RCC 7860 (cell line): Measurements from ENCODE around the gene XXYLT1.

ENCODE experiments used
- DNase-seq: peaks from one replicate; pipeline ENCODE4 v3.0.0-alpha.2; 2015; ENCODE audit warnings: low spot score
- FAIRE-seq: peaks from 2 replicates; lab custom pipeline; 2012; peaks lifted over from hg19 to GRCh38; lab: Jason Lieb, UNC

The XXYLT1 gene

GRCh38 chr3:195172896-195173295, 98.1 kb downstream of the XXYLT1 start:
- FAIRE-seq (no peak), DNase-seq (no peak)

- no peak for FAIRE-seq
Observed at GRCh38 chr3:195172039-195172684, 98.8 kb downstream of the XXYLT1 start.

GRCh38 chr3:195171093-195171873, 99.7 kb downstream of the XXYLT1 start:
- no peak for FAIRE-seq

More at GRCh38 chr3:195172039-195172684, 98.8 kb downstream of the XXYLT1 start:
- no peak for DNase-seq

GRCh38 chr3:195170496-195170895, 100.5 kb downstream of the XXYLT1 start:
- FAIRE-seq, result no peak

More at GRCh38 chr3:195171093-195171873, 99.7 kb downstream of the XXYLT1 start:
- no peak for DNase-seq

GRCh38 chr3:195169011-195169649, 101.8 kb downstream of the XXYLT1 start:
- DNase-seq, result no peak
- FAIRE-seq, result no peak

More at GRCh38 chr3:195170496-195170895, 100.5 kb downstream of the XXYLT1 start:
- DNase-seq, result no peak

GRCh38 chr3:195168009-195168762, 102.8 kb downstream of the XXYLT1 start:
- FAIRE-seq, result no peak

GRCh38 chr3:195165790-195166189, 105.2 kb downstream of the XXYLT1 start:
- no peak for DNase-seq
- no peak for FAIRE-seq

More at GRCh38 chr3:195168009-195168762, 102.8 kb downstream of the XXYLT1 start:
- DNase-seq, result no peak

GRCh38 chr3:195165265-195165609, 105.7 kb downstream of the XXYLT1 start:
- FAIRE-seq, result no peak

GRCh38 chr3:195164573-195165264, 106.2 kb downstream of the XXYLT1 start:
- FAIRE-seq, result no peak

More at GRCh38 chr3:195165265-195165609, 105.7 kb downstream of the XXYLT1 start:
- DNase-seq, result no peak

GRCh38 chr3:195163719-195164572, 107.0 kb downstream of the XXYLT1 start:
- FAIRE-seq (no peak), DNase-seq (no peak)

More at GRCh38 chr3:195164573-195165264, 106.2 kb downstream of the XXYLT1 start:
- no peak for DNase-seq

- no peak for FAIRE-seq
- DNase-seq, result no peak
Observed at GRCh38 chr3:195162816-195163215, 108.1 kb downstream of the XXYLT1 start.

GRCh38 chr3:195162033-195162669, 108.8 kb downstream of the XXYLT1 start:
- DNase-seq (no peak), FAIRE-seq (no peak)

- FAIRE-seq, result no peak
- DNase-seq, result no peak
Observed at GRCh38 chr3:195160908-195161434, 110.0 kb downstream of the XXYLT1 start.

GRCh38 chr3:195160257-195160898, 110.6 kb downstream of the XXYLT1 start:
- no peak for FAIRE-seq
- DNase-seq, result no peak

GRCh38 chr3:195159814-195160165, 111.2 kb downstream of the XXYLT1 start:
- no peak for FAIRE-seq
- DNase-seq, result no peak

GRCh38 chr3:195159117-195159813, 111.7 kb downstream of the XXYLT1 start:
- FAIRE-seq (no peak), DNase-seq (no peak)

GRCh38 chr3:195156286-195156890, 114.6 kb downstream of the XXYLT1 start:
- no peak for DNase-seq

More at GRCh38 chr3:195156286-195156890, 114.6 kb downstream of the XXYLT1 start:
- no peak for FAIRE-seq
